ENCODE data around the gene DAZAP1.

DNA sequence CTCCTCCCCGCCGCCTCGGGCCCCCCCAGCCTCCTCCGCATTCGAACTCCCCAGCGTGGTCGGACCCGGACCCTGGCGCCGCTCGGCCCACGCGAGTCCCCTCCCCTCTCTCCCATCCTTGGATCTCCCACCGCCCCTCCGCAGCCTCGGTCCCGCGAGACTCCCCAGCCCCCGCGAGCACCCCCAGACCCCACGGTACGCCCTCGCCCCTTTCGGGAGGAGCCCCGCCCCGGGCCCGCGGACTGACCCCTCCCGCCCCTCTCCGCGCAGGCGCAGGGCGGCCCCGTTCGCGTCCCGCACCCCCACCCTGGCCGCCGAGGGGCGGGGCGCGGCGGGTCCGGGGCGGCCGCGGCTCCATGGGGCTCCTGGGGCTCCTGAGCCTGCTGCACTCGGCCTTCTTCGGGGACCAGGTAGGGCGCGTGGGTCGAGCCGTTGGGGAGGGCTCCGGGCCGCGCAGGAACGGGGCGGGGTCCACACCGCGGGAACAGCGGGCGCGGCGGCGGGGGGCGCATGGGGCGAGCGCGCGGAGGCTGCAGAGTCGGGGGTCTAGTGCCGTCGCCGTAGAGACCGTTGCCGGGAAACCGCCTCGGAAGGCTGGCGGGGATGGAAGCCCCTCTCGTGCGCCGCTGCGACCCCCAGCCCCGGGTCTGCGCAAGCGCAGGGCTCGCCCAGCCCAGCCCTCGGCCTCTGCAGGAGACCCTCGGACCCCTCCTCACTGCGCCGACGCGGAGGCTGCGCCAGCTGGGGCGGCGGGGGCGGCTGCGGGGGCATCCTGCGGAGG is 38.7 kb downstream of the DAZAP1 start:
- TF ChIP-seq, protein P1, sequence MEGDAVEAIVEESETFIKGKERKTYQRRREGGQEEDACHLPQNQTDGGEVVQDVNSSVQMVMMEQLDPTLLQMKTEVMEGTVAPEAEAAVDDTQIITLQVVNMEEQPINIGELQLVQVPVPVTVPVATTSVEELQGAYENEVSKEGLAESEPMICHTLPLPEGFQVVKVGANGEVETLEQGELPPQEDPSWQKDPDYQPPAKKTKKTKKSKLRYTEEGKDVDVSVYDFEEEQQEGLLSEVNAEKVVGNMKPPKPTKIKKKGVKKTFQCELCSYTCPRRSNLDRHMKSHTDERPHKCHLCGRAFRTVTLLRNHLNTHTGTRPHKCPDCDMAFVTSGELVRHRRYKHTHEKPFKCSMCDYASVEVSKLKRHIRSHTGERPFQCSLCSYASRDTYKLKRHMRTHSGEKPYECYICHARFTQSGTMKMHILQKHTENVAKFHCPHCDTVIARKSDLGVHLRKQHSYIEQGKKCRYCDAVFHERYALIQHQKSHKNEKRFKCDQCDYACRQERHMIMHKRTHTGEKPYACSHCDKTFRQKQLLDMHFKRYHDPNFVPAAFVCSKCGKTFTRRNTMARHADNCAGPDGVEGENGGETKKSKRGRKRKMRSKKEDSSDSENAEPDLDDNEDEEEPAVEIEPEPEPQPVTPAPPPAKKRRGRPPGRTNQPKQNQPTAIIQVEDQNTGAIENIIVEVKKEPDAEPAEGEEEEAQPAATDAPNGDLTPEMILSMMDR (IDR thresholded peaks at IDR 0.05): no peak
- TF ChIP-seq ZFX (IDR thresholded peaks at IDR 0.05; ENCODE audit: borderline replicate concordance): no peak

All from 22Rv1 (cell line).